Measurements from ENCODE around the gene LRRC15.

LRRC15 gene

DNA sequence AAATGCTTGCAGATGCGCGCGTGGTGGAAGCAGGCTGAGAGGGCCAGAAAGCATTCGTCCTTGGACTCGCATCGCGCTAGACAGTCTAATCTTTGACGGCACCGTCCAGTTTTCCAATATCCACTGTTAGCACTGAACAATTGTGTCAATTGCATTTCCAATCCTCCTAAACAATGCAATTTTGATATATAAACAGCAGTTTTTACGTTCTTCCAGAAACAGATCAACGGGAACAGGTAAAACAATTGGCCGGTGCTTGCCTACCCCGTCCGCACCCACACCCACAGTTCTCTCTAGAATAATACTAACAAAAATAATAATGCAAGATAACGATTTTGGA, 35.6 kb downstream of the LRRC15 start:
- no peak for DNase-seq (ENCODE audit: low read depth in 2 of 2)

- DNase-seq (ENCODE audit: low read depth in 2 of 2) = peak; percentile 83 to 88
Observed at GRCh38 chr3:194333212-194333980, 36.1 kb downstream of the LRRC15 start.

- DNase-seq (ENCODE audit: low read depth in 2 of 2) = no peak
Observed at GRCh38 chr3:194332858-194333211, 36.7 kb downstream of the LRRC15 start.

DNA sequence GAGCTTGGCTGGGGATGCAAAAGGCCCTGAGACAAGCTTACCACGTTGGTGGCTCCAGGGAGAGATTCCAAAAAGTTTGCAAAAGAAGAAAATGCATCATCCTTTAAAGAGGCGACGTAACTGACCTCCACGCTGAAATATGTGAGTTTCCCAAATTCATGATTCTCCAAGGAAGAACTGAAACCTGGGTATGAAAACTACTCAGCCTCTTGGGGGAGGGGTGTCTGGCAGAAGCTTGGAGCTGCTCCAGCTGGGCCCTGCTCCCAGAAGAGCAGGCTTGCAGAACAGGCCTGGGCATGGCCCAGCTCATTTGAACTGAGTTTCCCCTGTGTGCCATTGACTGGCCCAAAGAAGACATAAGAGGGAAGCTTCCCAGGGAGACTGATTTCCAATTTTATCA, 39.0 kb downstream of the LRRC15 start:
- DNase-seq (ENCODE audit: low read depth in 2 of 2) = no peak

DNA sequence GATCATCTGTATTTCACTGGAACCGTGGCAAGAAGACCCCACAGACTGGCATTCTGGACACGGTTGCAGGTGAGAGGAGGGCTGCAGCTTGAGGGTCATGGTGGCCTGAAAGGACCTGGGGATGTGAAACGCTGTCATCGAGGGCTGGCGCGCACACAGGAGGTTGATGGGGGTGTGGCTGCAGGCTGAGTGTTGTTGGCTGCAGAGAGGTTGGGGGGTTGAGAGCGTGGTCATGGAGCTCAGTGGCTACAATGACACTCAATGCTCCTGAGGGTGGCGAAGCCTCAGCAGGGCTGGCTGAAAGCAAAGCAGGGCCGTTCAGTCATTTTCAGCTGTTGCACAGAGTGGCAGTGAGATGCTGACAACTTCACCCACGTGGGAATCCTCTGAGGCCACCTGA, 39.4 kb downstream of the LRRC15 start:
- DNase-seq (ENCODE audit: low read depth in 2 of 2) = no peak

DNA sequence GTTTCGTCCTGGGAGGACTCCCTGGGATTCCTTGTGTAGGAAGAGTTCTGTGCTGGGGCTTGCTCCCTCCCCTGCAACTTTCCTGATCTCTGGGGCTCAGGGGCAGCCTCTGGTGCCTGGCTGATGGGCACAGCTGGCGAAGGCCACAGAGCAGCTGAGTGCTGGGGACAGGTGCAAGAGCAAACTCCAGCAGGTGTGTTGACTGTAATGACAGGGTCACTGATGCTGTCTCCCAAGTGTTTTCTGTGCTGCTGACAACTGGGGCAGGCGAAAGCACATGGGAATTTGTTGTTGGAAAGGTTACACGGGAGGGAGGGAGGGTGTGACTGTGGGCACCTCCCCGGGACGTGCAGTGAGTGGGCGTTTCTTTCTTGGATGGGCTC, 40.0 kb downstream of the LRRC15 start:
- DNase-seq (ENCODE audit: low read depth in 2 of 2) = no peak

DNA sequence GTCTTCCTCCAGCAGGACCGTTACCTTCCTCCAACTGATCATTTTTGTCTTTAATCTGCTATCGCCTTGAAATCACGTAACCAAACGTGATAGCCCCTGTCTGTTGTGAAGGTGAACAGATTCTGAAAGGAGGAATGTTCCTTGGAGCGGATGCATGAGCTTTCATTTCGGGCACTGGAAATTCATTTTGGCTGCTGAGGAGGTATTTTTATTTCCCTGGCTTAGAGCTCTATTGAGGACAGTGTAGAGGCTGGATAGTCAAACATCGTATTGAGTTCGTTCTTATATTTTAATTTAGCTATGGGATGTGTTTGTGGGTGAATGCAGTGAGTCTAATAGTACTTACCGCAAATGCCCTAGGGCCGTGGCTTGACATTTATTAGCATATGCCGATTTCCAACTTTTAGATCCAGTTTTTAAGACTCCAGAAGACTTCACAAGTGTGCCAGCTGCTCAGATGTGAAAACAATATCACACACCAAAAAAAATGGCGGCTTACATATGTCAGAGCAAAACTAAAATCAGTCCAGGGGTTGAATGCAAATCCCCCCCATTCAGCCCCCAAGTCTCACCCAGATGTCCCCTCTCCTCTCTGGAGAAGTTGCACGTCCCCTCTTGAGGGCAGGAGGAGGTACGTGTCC, 40.5 kb downstream of the LRRC15 start:
- DNase-seq (ENCODE audit: low read depth in 2 of 2) = no peak

DNA sequence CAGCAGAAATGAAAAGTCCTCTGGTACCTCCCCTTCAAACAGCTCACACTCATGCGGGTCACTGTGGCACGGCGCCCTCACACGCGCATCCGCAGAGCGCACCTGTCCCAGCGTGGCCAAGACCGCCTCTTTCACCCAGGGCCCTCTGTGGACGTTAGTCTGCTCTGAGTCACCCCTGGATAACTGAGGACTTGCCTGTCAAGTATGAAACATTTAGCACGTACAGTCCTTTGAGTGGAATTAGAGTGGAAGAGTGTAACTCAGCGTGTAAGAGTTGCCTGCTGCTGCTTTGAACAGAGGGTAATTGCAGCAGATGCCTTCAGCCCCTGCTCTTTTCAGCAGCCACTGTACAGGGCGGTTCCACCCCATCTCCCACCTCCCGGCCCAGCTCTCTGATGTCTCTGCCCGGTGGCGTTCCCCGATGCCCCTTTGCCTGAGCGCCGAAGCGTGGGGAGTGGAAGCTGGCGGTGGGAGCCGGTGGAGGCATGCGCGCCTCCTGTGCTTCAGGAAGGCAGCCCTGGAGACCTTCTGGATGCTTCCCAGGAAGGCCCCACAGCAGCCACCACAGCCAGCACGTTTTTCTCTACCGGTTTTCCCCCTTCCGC, 41.4 kb downstream of the LRRC15 start:
- no peak for DNase-seq (ENCODE audit: low read depth in 2 of 2)

- no peak for DNase-seq (ENCODE audit: low read depth in 2 of 2)
Observed at GRCh38 chr3:194327218-194328052, 42.1 kb downstream of the LRRC15 start.

GRCh38 chr3:194326968-194327217, 42.6 kb downstream of the LRRC15 start:
- DNase-seq (ENCODE audit: low read depth in 2 of 2) = no peak

GRCh38 chr3:194326192-194326967, 43.2 kb downstream of the LRRC15 start:
- DNase-seq (ENCODE audit: low read depth in 2 of 2) = no peak

- no peak for DNase-seq (ENCODE audit: low read depth in 2 of 2)
Observed at GRCh38 chr3:194325424-194326153, 44.0 kb downstream of the LRRC15 start.

DNA sequence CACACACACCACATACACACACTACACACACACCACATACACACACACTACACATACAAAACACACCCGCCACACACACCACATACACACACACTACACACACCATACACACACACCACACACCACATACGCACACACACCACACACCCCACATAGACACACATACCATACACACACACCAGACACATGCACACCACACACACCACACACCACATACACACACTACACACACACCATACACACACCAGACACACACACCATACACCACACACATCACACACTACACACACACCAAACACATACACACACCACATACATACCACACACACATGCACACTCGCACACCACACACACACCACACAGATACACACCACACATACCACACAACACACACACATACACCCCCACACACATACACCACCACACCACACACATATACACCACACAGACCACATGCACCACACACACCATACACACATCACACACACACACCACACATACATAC, 44.7 kb downstream of the LRRC15 start:
- no peak for DNase-seq (ENCODE audit: low read depth in 2 of 2)

GRCh38 chr3:194323785-194324735, 45.5 kb downstream of the LRRC15 start:
- DNase-seq (ENCODE audit: low read depth in 2 of 2) = no peak

- peak in 1 of 2 donors; percentile 23 for DNase-seq (ENCODE audit: low read depth in 2 of 2)
Observed at GRCh38 chr3:194322678-194323211, 46.8 kb downstream of the LRRC15 start.

GRCh38 chr3:194321693-194322640, 47.6 kb downstream of the LRRC15 start:
- no peak for DNase-seq (ENCODE audit: low read depth in 2 of 2)

- no peak for DNase-seq (ENCODE audit: low read depth in 2 of 2)
Observed at GRCh38 chr3:194320744-194321243, 48.7 kb downstream of the LRRC15 start.

DNA sequence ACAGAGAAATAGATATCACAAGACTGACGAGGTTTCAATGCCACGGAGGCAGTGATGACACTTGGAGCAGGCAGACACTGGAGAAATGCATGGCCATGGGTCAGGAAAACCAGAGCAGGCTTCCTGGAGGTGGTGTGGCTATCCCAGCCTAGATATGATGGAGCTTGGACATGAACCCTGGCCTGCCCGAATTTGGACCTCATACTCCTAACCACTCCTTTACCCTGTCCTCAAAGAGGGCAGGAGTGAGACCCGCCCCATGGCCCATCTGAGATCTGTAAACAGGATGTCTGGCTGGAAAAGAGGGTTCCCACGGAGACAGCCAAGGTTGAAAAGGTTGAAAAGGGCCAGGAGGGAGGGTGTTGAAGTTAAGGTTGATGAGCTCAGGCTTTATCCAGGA, 49.4 kb downstream of the LRRC15 start:
- DNase-seq (ENCODE audit: low read depth in 2 of 2) = no peak

All from stimulated activated CD8-positive, alpha-beta memory T cell treated with anti-CD3 and anti-CD28 coated beads, Interleukin-2, amount 100 ng/mL, for 48 hours (primary cell).